ENCODE measurements around the gene AIRE. TPM values are rescaled to one million over a fixed set of nuclear protein-coding genes. Genes with fewer than 3 reads are reported as not detected.

Gene AIRE
- total RNA-seq, 1 experiment from 2014 or later, result 0.09 TPM

DNA sequence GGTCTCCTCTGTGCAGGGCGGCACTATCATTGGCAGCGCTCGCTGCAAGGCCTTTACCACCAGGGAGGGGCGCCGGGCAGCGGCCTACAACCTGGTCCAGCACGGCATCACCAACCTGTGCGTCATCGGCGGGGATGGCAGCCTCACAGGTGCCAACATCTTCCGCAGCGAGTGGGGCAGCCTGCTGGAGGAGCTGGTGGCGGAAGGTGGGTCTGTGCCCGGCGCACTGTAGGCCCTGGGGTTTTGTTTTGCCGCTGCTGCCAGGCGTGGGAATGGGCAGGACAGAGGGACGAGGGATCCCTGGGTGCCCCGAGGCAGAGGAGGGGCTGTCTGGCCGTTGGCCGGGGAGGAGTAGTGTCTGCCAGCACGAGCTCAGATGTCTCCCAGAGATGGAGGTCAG lies 26.4 kb downstream of the AIRE start:
- no peaks in the 10 kb centered on the region for H3K4me1 Mint-ChIP-seq
- H3K36me3 Mint-ChIP-seq, result peaks cover 12% of the 10 kb centered on the region
- DNase-seq (ENCODE audit: low spot score), result no peak
- ATAC-seq, result no peak
- H3K27ac Mint-ChIP-seq, result no peak overlapping the region
- no peaks in the 10 kb centered on the region for H3K27me3 Mint-ChIP-seq (ENCODE audit: low read depth)
- ChIA-PET POLR2A (interaction anchor here (0.5 kb wide), 1 partner anchor 483 kb away, joined by 6 read pairs; no protein-coding TSS in a partner anchor), CTCF (no interaction called here)
- no peak overlapping the region for H3K4me3 Mint-ChIP-seq
- no peaks in the 10 kb centered on the region for H3K9me3 Mint-ChIP-seq
- no peak for TF ChIP-seq SMAD3 (CRISPR knock-in tag; IDR thresholded peaks at IDR 0.05; ENCODE audit: borderline replicate concordance)
- TF ChIP-seq ZBTB21 (CRISPR knock-in tag; IDR thresholded peaks at IDR 0.05; ENCODE audit: borderline replicate concordance), result no peak
- TF ChIP-seq SP1 (CRISPR knock-in tag; conservative IDR thresholded peaks at IDR 0.05), result no peak

DNA sequence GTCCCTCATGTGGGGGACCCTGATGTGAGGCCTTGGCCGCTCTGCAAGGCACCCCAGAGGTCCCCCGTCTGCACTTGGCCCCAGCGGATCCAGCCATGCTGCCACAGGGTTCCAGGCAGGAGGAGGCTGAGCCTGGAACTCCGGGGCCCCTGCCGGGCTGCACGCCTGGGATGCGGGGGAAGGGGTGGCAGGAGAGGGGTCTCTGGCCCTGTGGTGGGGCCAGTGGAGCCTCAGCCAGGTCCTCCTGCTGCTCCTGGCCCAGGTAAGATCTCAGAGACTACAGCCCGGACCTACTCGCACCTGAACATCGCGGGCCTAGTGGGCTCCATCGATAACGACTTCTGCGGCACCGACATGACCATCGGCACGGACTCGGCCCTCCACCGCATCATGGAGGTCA lies 27.0 kb downstream of the AIRE start:
- Mint-ChIP-seq H3K27ac (no peak overlapping the region), H3K4me3 (no peak overlapping the region), H3K4me1 (no peaks in the 10 kb centered on the region), H3K9me3 (no peaks in the 10 kb centered on the region), H3K36me3 (peaks cover 12% of the 10 kb centered on the region), H3K27me3 (ENCODE audit: low read depth) (no peaks in the 10 kb centered on the region)
- no peak for DNase-seq (ENCODE audit: low spot score)
- POLR2A ChIA-PET, result no interaction called here
- CTCF ChIA-PET, result no interaction called here
- no peak for ATAC-seq
- TF ChIP-seq FOXJ3 (CRISPR knock-in tag; IDR thresholded peaks at IDR 0.05; ENCODE audit: borderline replicate concordance) (no peak), CREM (CRISPR knock-in tag; IDR thresholded peaks at IDR 0.05) (no peak), JAZF1 (CRISPR knock-in tag; IDR thresholded peaks at IDR 0.05) (no peak), NFATC4 (CRISPR knock-in tag; IDR thresholded peaks at IDR 0.05) (no peak), EMX1 (CRISPR knock-in tag; IDR thresholded peaks at IDR 0.05) (no peak), PRDM15 (CRISPR knock-in tag; IDR thresholded peaks at IDR 0.05) (no peak), ZNF416 (CRISPR knock-in tag; IDR thresholded peaks at IDR 0.05) (no peak), ZNF263 (CRISPR knock-in tag; IDR thresholded peaks at IDR 0.05; ENCODE audit: low read depth) (no peak), FOXP4 (CRISPR knock-in tag; IDR thresholded peaks at IDR 0.05) (no peak)
- TF ChIP-seq, protein P1, sequence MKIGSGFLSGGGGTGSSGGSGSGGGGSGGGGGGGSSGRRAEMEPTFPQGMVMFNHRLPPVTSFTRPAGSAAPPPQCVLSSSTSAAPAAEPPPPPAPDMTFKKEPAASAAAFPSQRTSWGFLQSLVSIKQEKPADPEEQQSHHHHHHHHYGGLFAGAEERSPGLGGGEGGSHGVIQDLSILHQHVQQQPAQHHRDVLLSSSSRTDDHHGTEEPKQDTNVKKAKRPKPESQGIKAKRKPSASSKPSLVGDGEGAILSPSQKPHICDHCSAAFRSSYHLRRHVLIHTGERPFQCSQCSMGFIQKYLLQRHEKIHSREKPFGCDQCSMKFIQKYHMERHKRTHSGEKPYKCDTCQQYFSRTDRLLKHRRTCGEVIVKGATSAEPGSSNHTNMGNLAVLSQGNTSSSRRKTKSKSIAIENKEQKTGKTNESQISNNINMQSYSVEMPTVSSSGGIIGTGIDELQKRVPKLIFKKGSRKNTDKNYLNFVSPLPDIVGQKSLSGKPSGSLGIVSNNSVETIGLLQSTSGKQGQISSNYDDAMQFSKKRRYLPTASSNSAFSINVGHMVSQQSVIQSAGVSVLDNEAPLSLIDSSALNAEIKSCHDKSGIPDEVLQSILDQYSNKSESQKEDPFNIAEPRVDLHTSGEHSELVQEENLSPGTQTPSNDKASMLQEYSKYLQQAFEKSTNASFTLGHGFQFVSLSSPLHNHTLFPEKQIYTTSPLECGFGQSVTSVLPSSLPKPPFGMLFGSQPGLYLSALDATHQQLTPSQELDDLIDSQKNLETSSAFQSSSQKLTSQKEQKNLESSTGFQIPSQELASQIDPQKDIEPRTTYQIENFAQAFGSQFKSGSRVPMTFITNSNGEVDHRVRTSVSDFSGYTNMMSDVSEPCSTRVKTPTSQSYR (CRISPR knock-in tag; IDR thresholded peaks at IDR 0.05), result no peak
- TF ChIP-seq, protein P2, sequence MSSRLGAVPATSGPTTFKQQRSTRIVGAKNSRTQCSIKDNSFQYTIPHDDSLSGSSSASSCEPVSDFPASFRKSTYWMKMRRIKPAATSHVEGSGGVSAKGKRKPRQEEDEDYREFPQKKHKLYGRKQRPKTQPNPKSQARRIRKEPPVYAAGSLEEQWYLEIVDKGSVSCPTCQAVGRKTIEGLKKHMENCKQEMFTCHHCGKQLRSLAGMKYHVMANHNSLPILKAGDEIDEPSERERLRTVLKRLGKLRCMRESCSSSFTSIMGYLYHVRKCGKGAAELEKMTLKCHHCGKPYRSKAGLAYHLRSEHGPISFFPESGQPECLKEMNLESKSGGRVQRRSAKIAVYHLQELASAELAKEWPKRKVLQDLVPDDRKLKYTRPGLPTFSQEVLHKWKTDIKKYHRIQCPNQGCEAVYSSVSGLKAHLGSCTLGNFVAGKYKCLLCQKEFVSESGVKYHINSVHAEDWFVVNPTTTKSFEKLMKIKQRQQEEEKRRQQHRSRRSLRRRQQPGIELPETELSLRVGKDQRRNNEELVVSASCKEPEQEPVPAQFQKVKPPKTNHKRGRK (CRISPR knock-in tag; IDR thresholded peaks at IDR 0.05; ENCODE audit: borderline replicate concordance), result no peak
